ENCODE measurements around the gene PRR35.

Gene PRR35

DNA sequence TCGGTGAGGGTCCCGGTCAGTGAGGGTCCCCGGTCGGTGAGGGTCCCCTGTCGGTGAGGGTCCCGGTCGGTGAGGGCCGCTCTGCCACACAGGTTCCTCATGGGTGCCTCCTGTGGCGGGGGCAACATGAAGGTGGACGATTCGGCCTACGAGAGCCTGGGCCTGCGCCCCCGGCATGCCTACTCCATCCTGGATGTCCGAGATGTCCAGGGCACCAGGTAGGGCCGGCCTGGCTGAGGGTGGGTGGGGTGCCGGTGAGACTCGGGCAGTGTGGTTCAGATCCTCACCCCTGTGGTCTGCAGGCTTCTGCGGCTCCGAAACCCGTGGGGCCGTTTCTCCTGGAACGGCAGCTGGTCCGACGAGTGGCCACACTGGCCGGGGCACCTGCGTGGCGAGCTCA is 9.0 kb upstream of the PRR35 start:
- Histone ChIP-seq H3K27me3 (ENCODE audit: insufficient read depth, poor library complexity, severe bottlenecking) (no peaks in the 10 kb centered on the region), H3K27ac (replicated peaks) (no peak overlapping the region), H3K4me3 (replicated peaks; ENCODE audit: insufficient read depth, low read length) (no peak overlapping the region)
- no peak for DNase-seq (ENCODE audit: low read depth in 1 of 2, low spot score in 1 of 2)
- TF ChIP-seq SPI1 (IDR thresholded peaks at IDR 0.05; ENCODE audit: borderline replicate concordance, low read depth) = no peak

DNA sequence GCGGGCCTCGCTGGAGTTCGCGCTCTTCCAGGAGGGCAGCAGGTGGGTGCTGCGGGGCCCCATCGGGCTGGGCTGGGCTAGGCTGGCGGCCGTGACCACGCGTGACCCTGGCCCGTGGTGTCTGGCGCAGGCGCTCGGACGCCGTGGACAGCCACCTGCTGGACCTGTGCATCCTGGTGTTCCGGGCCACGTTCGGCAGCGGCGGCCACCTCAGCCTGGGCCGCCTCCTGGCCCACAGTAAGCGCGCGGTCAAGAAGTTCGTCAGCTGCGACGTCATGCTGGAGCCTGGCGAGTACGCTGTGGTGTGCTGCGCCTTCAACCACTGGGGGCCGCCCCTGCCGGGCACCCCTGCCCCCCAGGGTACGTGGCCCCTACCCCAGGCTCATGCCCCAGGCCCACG is 8.0 kb upstream of the PRR35 start:
- no peak overlapping the region for H3K27ac ChIP-seq (replicated peaks)
- H3K27me3 ChIP-seq (ENCODE audit: insufficient read depth, poor library complexity, severe bottlenecking) = no peaks in the 10 kb centered on the region

DNA sequence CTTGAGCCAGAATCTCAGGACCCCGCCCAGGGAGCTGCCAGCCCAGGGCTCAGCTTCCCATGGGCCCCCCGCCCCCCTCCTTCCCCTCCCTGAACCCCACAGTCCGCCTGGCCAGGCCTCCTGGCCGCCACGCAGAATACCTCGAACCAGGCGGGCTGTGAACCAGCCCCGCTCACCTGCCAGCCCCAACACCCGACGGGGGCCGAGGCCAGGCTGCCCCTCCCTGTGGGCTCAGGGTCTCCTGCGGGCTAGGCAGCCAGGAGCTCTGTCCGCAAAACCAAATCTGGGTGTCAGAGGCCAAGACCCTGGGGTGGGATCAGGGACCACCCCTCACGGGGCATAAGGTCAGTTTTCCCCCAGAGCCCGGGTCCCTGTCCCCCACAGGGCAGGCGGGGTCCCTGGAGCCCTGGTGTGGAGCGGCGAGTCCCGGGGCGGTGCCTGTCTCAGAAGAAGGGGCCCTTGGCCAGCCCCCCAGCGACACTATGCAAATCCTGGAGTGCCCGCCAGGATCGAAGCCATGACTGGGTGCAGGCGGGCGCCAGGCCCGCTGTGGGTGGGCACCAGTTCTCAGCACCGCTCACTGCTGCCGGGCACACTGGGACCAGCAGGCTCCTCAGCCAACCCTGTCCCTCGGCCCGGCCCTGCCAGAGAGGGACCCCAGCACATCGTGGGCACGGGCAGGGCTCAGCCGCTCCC is 6.4 kb upstream of the PRR35 start:
- TF ChIP-seq SPI1 (IDR thresholded peaks at IDR 0.05; ENCODE audit: borderline replicate concordance, low read depth) = no peak
- TF ChIP-seq, protein P1, sequence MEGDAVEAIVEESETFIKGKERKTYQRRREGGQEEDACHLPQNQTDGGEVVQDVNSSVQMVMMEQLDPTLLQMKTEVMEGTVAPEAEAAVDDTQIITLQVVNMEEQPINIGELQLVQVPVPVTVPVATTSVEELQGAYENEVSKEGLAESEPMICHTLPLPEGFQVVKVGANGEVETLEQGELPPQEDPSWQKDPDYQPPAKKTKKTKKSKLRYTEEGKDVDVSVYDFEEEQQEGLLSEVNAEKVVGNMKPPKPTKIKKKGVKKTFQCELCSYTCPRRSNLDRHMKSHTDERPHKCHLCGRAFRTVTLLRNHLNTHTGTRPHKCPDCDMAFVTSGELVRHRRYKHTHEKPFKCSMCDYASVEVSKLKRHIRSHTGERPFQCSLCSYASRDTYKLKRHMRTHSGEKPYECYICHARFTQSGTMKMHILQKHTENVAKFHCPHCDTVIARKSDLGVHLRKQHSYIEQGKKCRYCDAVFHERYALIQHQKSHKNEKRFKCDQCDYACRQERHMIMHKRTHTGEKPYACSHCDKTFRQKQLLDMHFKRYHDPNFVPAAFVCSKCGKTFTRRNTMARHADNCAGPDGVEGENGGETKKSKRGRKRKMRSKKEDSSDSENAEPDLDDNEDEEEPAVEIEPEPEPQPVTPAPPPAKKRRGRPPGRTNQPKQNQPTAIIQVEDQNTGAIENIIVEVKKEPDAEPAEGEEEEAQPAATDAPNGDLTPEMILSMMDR (IDR thresholded peaks at IDR 0.05; ENCODE audit: insufficient read depth, low read length) = no peak
- TF ChIP-seq POLR2AphosphoS5 (IDR thresholded peaks at IDR 0.05; ENCODE audit: low read depth) = no peak
- TF ChIP-seq GABPA (IDR thresholded peaks at IDR 0.05; ENCODE audit: low read depth) = no peak
- TF ChIP-seq, protein P2, sequence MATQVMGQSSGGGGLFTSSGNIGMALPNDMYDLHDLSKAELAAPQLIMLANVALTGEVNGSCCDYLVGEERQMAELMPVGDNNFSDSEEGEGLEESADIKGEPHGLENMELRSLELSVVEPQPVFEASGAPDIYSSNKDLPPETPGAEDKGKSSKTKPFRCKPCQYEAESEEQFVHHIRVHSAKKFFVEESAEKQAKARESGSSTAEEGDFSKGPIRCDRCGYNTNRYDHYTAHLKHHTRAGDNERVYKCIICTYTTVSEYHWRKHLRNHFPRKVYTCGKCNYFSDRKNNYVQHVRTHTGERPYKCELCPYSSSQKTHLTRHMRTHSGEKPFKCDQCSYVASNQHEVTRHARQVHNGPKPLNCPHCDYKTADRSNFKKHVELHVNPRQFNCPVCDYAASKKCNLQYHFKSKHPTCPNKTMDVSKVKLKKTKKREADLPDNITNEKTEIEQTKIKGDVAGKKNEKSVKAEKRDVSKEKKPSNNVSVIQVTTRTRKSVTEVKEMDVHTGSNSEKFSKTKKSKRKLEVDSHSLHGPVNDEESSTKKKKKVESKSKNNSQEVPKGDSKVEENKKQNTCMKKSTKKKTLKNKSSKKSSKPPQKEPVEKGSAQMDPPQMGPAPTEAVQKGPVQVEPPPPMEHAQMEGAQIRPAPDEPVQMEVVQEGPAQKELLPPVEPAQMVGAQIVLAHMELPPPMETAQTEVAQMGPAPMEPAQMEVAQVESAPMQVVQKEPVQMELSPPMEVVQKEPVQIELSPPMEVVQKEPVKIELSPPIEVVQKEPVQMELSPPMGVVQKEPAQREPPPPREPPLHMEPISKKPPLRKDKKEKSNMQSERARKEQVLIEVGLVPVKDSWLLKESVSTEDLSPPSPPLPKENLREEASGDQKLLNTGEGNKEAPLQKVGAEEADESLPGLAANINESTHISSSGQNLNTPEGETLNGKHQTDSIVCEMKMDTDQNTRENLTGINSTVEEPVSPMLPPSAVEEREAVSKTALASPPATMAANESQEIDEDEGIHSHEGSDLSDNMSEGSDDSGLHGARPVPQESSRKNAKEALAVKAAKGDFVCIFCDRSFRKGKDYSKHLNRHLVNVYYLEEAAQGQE (IDR thresholded peaks at IDR 0.05; ENCODE audit: insufficient replicate concordance, low read depth) = no peak
- no peak for DNase-seq (ENCODE audit: low read depth in 1 of 2, low spot score in 1 of 2)
- no peak overlapping the region for H3K4me3 ChIP-seq (replicated peaks; ENCODE audit: insufficient read depth, low read length)
- H3K27ac ChIP-seq (replicated peaks) = no peak overlapping the region
- H3K27me3 ChIP-seq (ENCODE audit: insufficient read depth, poor library complexity, severe bottlenecking) = no peaks in the 10 kb centered on the region

More for the DNA sequence above, 8.0 kb upstream of the PRR35 start:
- no peak for DNase-seq (ENCODE audit: low read depth in 1 of 2, low spot score in 1 of 2)
- H3K4me3 ChIP-seq (replicated peaks; ENCODE audit: insufficient read depth, low read length) = no peak overlapping the region
- no peak for TF ChIP-seq POLR2AphosphoS5 (IDR thresholded peaks at IDR 0.05; ENCODE audit: low read depth)
- TF ChIP-seq GABPA (IDR thresholded peaks at IDR 0.05; ENCODE audit: low read depth) = no peak
- TF ChIP-seq, protein P2 (IDR thresholded peaks at IDR 0.05; ENCODE audit: insufficient replicate concordance, low read depth) = no peak
- TF ChIP-seq SPI1 (IDR thresholded peaks at IDR 0.05; ENCODE audit: borderline replicate concordance, low read depth) = no peak
- TF ChIP-seq, protein P1 (IDR thresholded peaks at IDR 0.05; ENCODE audit: insufficient read depth, low read length) = no peak

DNA sequence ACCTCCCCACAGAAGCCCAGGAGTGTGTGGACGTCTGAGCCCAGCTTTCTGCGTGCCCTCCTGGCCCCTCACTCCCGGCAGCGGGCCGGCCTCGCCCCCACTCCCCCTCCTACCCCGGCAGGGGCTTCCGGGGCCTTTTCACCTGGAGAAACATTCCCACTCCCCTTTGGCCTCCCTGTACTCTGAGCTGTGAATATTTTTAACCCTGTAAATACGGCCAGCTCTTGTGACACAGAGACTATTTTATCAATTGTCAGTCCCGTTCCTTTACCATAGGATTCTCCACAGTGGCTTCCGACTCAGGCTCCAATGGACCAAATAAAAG is 5.9 kb upstream of the PRR35 start:
- Histone ChIP-seq H3K27ac (replicated peaks) (no peak overlapping the region), H3K27me3 (ENCODE audit: insufficient read depth, poor library complexity, severe bottlenecking) (peaks cover 5% of the 10 kb centered on the region), H3K4me3 (replicated peaks; ENCODE audit: insufficient read depth, low read length) (no peak overlapping the region)
- TF ChIP-seq GABPA (IDR thresholded peaks at IDR 0.05; ENCODE audit: low read depth) (no peak), SPI1 (IDR thresholded peaks at IDR 0.05; ENCODE audit: borderline replicate concordance, low read depth) (no peak), POLR2AphosphoS5 (IDR thresholded peaks at IDR 0.05; ENCODE audit: low read depth) (no peak)
- TF ChIP-seq, protein P1 (IDR thresholded peaks at IDR 0.05; ENCODE audit: insufficient read depth, low read length) = no peak
- TF ChIP-seq, protein P2 (IDR thresholded peaks at IDR 0.05; ENCODE audit: insufficient replicate concordance, low read depth) = no peak
- no peak for DNase-seq (ENCODE audit: low read depth in 1 of 2, low spot score in 1 of 2)
